Measurements from ENCODE around the gene PABPC1L.
A peak's percentile ranks its signal among the peaks of the same experiment; 100 is the strongest.

PABPC1L gene

DNA sequence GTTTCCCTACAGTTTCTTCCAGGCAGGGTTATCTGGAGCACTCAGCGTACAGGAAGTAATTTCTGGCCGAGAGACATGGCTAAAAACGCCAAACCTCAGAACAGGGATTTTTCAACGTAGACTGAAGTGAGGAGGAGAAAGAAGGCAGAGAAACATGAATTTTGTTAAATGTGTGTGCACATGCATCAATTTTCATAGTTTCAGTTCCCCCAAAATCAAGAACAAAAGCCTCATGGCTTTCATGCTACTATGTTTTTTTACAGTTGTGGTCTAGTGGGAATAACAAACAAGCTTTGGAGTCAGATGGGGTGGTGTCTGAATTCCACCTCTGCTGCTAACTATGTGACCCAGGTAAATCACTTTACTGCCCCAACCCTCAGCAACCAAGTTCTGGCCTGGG, 45.4 kb downstream of the PABPC1L start:
- TF ChIP-seq ZFX (IDR thresholded peaks at IDR 0.05) (no peak), CTCF (conservative IDR thresholded peaks at IDR 0.05) (no peak)
- no peak overlapping the region for H3K27ac ChIP-seq

GRCh38 chr20:44956410-44956809, 46.5 kb downstream of the PABPC1L start:
- TF ChIP-seq ZFX (IDR thresholded peaks at IDR 0.05), result no peak
- TF ChIP-seq CTCF (conservative IDR thresholded peaks at IDR 0.05), result no peak
- no peak overlapping the region for H3K27ac ChIP-seq

DNA sequence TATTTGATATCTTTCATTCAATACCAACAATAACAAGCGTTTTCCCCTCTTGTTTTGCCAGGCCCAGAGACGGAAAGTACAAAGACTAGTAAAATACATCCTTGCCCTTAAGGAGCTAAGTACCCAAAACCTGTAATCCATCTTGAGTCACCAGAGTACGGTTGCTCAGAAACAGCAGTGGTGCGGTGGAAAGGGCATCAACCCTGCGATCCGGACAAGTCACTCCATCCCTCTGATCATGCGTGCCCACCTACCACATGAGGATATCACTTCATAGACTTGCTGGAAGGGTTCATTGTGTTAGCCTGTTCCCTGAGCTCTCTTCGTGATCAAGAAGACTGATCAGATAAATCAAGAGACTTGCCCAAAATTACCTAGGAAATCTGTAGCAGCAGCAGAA, 48.4 kb downstream of the PABPC1L start:
- TF ChIP-seq CTCF (conservative IDR thresholded peaks at IDR 0.05), result no peak
- no peak for TF ChIP-seq ZFX (IDR thresholded peaks at IDR 0.05)
- no peak overlapping the region for H3K27ac ChIP-seq

GRCh38 chr20:44959082-44959637, 49.3 kb downstream of the PABPC1L start:
- H3K27ac ChIP-seq, result peak overlapping the region; percentile 86; the same call in 1 of the 2 replicates

DNA sequence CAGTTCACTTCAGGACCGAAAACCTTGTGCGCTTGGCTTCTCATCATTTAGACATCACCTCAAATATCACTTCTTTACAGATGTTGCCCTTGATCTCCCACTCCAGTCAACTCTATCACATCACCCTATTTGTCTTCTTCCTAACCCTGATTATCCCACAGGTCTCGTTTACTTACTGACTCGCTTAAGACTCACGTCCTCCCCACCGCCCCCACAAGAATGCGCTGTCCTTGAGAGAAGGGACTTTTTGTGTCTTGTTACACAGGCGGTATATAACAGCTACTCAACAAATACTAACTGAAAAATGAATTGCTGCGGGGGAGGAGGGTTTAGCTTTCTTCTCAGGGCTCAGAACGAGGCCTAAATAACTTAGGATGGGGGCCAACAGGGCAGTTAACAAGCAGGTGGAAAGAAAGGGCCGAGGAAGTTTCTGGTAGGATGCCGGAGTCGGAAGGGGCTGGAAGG, 49.8 kb downstream of the PABPC1L start:
- TF ChIP-seq ZFX (IDR thresholded peaks at IDR 0.05) (no peak), CTCF (conservative IDR thresholded peaks at IDR 0.05) (peak; percentile 17; the same call in 1 of the 2 replicates)
- H3K27ac ChIP-seq, result peak overlapping the region; percentile 86

More at GRCh38 chr20:44959082-44959637, 49.3 kb downstream of the PABPC1L start:
- TF ChIP-seq CTCF (conservative IDR thresholded peaks at IDR 0.05), result no peak
- no peak for TF ChIP-seq ZFX (IDR thresholded peaks at IDR 0.05)

GRCh38 chr20:44960103-44960852, 50.4 kb downstream of the PABPC1L start, which contains the start of gene TOMM34:
TOMM34 (minus strand) TSS chr20:44960397; CDS start chr20:44960333, 64 bp downstream.
- TF ChIP-seq CTCF (conservative IDR thresholded peaks at IDR 0.05) (no peak), ZFX (IDR thresholded peaks at IDR 0.05) (peak; percentile 87)
- peak within 1 kb of the TSS; percentile 86 for H3K27ac ChIP-seq

Measured in C4-2B (cell line).